ENCODE measurements around the gene THAP4.

Gene THAP4

GRCh38 chr2:241554610-241555322 is 82.2 kb downstream of the THAP4 start:
- DNase-seq (ENCODE audit: low read depth, low spot score) = no peak
- WGBS (ENCODE audit: insufficient coverage, insufficient read length) = no CpG with 5 or more reads among the region's 7 CpGs
- Histone ChIP-seq H3K27ac (ENCODE audit: low read length) (no peak overlapping the region), H3K9me3 (ENCODE audit: control insufficient read depth, insufficient read depth, low read length) (no peaks in the 10 kb centered on the region), H3K4me1 (ENCODE audit: control insufficient read depth, insufficient read depth, low read length) (peaks cover 2% of the 10 kb centered on the region; the same call in 1 of the 2 replicates), H3K4me3 (ENCODE audit: low read length) (no peak overlapping the region), H3K27me3 (ENCODE audit: control insufficient read depth, insufficient read depth, low read length) (no peaks in the 10 kb centered on the region), H3K36me3 (ENCODE audit: control insufficient read depth, insufficient read depth, low read length) (no peaks in the 10 kb centered on the region; the same call in 1 of the 2 replicates)

GRCh38 chr2:241553981-241554380 is 83.0 kb downstream of the THAP4 start:
- H3K4me1 ChIP-seq (ENCODE audit: control insufficient read depth, insufficient read depth, low read length) = peaks cover 2% of the 10 kb centered on the region; the same call in 1 of the 2 replicates
- WGBS (ENCODE audit: insufficient coverage, insufficient read length) = no CpG with 5 or more reads among the region's 6 CpGs
- no peaks in the 10 kb centered on the region for H3K9me3 ChIP-seq (ENCODE audit: control insufficient read depth, insufficient read depth, low read length)
- no peaks in the 10 kb centered on the region for H3K27me3 ChIP-seq (ENCODE audit: control insufficient read depth, insufficient read depth, low read length)
- DNase-seq (ENCODE audit: low read depth, low spot score) = no peak
- no peak overlapping the region for H3K4me3 ChIP-seq (ENCODE audit: low read length)
- H3K36me3 ChIP-seq (ENCODE audit: control insufficient read depth, insufficient read depth, low read length) = no peaks in the 10 kb centered on the region; the same call in 1 of the 2 replicates
- no peak overlapping the region for H3K27ac ChIP-seq (ENCODE audit: low read length)

GRCh38 chr2:241553512-241553830 is 83.5 kb downstream of the THAP4 start:
- H3K36me3 ChIP-seq (ENCODE audit: control insufficient read depth, insufficient read depth, low read length) = no peaks in the 10 kb centered on the region; the same call in 1 of the 2 replicates

GRCh38 chr2:241551998-241552737 is 84.8 kb downstream of the THAP4 start:
- Histone ChIP-seq H3K9me3 (ENCODE audit: control insufficient read depth, insufficient read depth, low read length) (no peaks in the 10 kb centered on the region), H3K27ac (ENCODE audit: low read length) (no peak overlapping the region), H3K27me3 (ENCODE audit: control insufficient read depth, insufficient read depth, low read length) (no peaks in the 10 kb centered on the region), H3K4me1 (ENCODE audit: control insufficient read depth, insufficient read depth, low read length) (peaks cover 3% of the 10 kb centered on the region; the same call in 1 of the 2 replicates), H3K4me3 (ENCODE audit: low read length) (no peak overlapping the region), H3K36me3 (ENCODE audit: control insufficient read depth, insufficient read depth, low read length) (no peaks in the 10 kb centered on the region; the same call in 1 of the 2 replicates)
- WGBS (ENCODE audit: insufficient coverage, insufficient read length) = no CpG with 5 or more reads among the region's 33 CpGs
- no peak for DNase-seq (ENCODE audit: low read depth, low spot score)

More at GRCh38 chr2:241553512-241553830, 83.5 kb downstream of the THAP4 start:
- peaks cover 2% of the 10 kb centered on the region; the same call in 1 of the 2 replicates for H3K4me1 ChIP-seq (ENCODE audit: control insufficient read depth, insufficient read depth, low read length)
- H3K27me3 ChIP-seq (ENCODE audit: control insufficient read depth, insufficient read depth, low read length) = no peaks in the 10 kb centered on the region
- no peak overlapping the region for H3K4me3 ChIP-seq (ENCODE audit: low read length)
- no peak for DNase-seq (ENCODE audit: low read depth, low spot score)
- no peak overlapping the region for H3K27ac ChIP-seq (ENCODE audit: low read length)
- no peaks in the 10 kb centered on the region for H3K9me3 ChIP-seq (ENCODE audit: control insufficient read depth, insufficient read depth, low read length)
- no CpG with 5 or more reads among the region's 12 CpGs for WGBS (ENCODE audit: insufficient coverage, insufficient read length)

GRCh38 chr2:241551599-241551997 is 85.4 kb downstream of the THAP4 start:
- no peak overlapping the region for H3K27ac ChIP-seq (ENCODE audit: low read length)
- H3K9me3 ChIP-seq (ENCODE audit: control insufficient read depth, insufficient read depth, low read length) = no peaks in the 10 kb centered on the region
- DNase-seq (ENCODE audit: low read depth, low spot score) = no peak
- WGBS (ENCODE audit: insufficient coverage, insufficient read length) = no CpG with 5 or more reads among the region's 12 CpGs
- peaks cover 5% of the 10 kb centered on the region for H3K4me1 ChIP-seq (ENCODE audit: control insufficient read depth, insufficient read depth, low read length)
- H3K36me3 ChIP-seq (ENCODE audit: control insufficient read depth, insufficient read depth, low read length) = no peaks in the 10 kb centered on the region; the same call in 1 of the 2 replicates
- H3K4me3 ChIP-seq (ENCODE audit: low read length) = no peak overlapping the region
- no peaks in the 10 kb centered on the region for H3K27me3 ChIP-seq (ENCODE audit: control insufficient read depth, insufficient read depth, low read length)

GRCh38 chr2:241550616-241551580 is 86.1 kb downstream of the THAP4 start:
- WGBS (ENCODE audit: insufficient coverage, insufficient read length) = no CpG with 5 or more reads among the region's 21 CpGs

GRCh38 chr2:241548451-241548835 is 88.5 kb downstream of the THAP4 start:
- H3K27me3 ChIP-seq (ENCODE audit: control insufficient read depth, insufficient read depth, low read length) = no peaks in the 10 kb centered on the region
- H3K36me3 ChIP-seq (ENCODE audit: control insufficient read depth, insufficient read depth, low read length) = no peaks in the 10 kb centered on the region; the same call in 1 of the 2 replicates
- no peaks in the 10 kb centered on the region for H3K9me3 ChIP-seq (ENCODE audit: control insufficient read depth, insufficient read depth, low read length)
- WGBS (ENCODE audit: insufficient coverage, insufficient read length) = no CpG with 5 or more reads among the region's 3 CpGs
- no peak overlapping the region for H3K4me3 ChIP-seq (ENCODE audit: low read length)
- no peak overlapping the region for H3K27ac ChIP-seq (ENCODE audit: low read length)
- DNase-seq (ENCODE audit: low read depth, low spot score) = no peak
- H3K4me1 ChIP-seq (ENCODE audit: control insufficient read depth, insufficient read depth, low read length) = peaks cover 5% of the 10 kb centered on the region

More at GRCh38 chr2:241550616-241551580, 86.1 kb downstream of the THAP4 start:
- Histone ChIP-seq H3K27ac (ENCODE audit: low read length) (no peak overlapping the region), H3K27me3 (ENCODE audit: control insufficient read depth, insufficient read depth, low read length) (no peaks in the 10 kb centered on the region), H3K4me3 (ENCODE audit: low read length) (no peak overlapping the region; the same call in 1 of the 2 replicates), H3K4me1 (ENCODE audit: control insufficient read depth, insufficient read depth, low read length) (peaks cover 5% of the 10 kb centered on the region), H3K9me3 (ENCODE audit: control insufficient read depth, insufficient read depth, low read length) (no peaks in the 10 kb centered on the region), H3K36me3 (ENCODE audit: control insufficient read depth, insufficient read depth, low read length) (no peaks in the 10 kb centered on the region; the same call in 1 of the 2 replicates)
- no peak for DNase-seq (ENCODE audit: low read depth, low spot score)

GRCh38 chr2:241547781-241548450 is 89.0 kb downstream of the THAP4 start:
- Histone ChIP-seq H3K27me3 (ENCODE audit: control insufficient read depth, insufficient read depth, low read length) (peaks cover 4% of the 10 kb centered on the region; the same call in 1 of the 2 replicates), H3K36me3 (ENCODE audit: control insufficient read depth, insufficient read depth, low read length) (no peaks in the 10 kb centered on the region; the same call in 1 of the 2 replicates), H3K9me3 (ENCODE audit: control insufficient read depth, insufficient read depth, low read length) (no peaks in the 10 kb centered on the region), H3K4me3 (ENCODE audit: low read length) (no peak overlapping the region), H3K4me1 (ENCODE audit: control insufficient read depth, insufficient read depth, low read length) (peaks cover 5% of the 10 kb centered on the region), H3K27ac (ENCODE audit: low read length) (no peak overlapping the region)
- WGBS (ENCODE audit: insufficient coverage, insufficient read length) = no CpG with 5 or more reads among the region's 16 CpGs
- no peak for DNase-seq (ENCODE audit: low read depth, low spot score)

GRCh38 chr2:241546771-241547498 is 90.0 kb downstream of the THAP4 start:
- DNase-seq (ENCODE audit: low read depth, low spot score) = no peak
- Histone ChIP-seq H3K9me3 (ENCODE audit: control insufficient read depth, insufficient read depth, low read length) (no peaks in the 10 kb centered on the region), H3K4me1 (ENCODE audit: control insufficient read depth, insufficient read depth, low read length) (peaks cover 3% of the 10 kb centered on the region), H3K4me3 (ENCODE audit: low read length) (no peak overlapping the region), H3K36me3 (ENCODE audit: control insufficient read depth, insufficient read depth, low read length) (no peaks in the 10 kb centered on the region), H3K27me3 (ENCODE audit: control insufficient read depth, insufficient read depth, low read length) (peaks cover 12% of the 10 kb centered on the region), H3K27ac (ENCODE audit: low read length) (no peak overlapping the region)
- no CpG with 5 or more reads among the region's 25 CpGs for WGBS (ENCODE audit: insufficient coverage, insufficient read length)
